ENCODE measurements around the gene CATSPERB.
"Not testable (repeated sequence)": the region's sequence is repeated elsewhere in the genome, so short reads cannot be mapped to it uniquely, and the experiment has no call there.

Gene CATSPERB

DNA sequence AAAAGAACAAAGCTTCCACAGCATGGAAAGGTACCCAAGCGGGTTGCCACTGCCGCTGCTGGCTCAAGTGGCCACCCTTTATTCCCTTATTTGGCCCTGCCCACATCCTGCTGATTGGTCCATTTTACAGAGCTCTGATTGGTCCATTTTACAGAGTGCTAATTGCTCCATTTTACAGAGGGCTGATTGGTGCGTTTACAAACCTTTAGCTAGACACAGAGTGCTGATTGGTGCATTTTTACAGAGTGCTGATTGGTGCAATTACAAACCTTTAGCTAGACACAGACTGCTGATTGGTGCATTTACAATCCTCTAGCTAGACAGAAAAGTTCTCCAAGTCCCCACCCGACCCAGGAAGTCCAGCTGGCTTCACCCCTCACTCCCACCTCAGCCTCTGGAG, 164.1 kb downstream of the CATSPERB start:
- H3K36me3 Mint-ChIP-seq = not testable (repeated sequence)

DNA sequence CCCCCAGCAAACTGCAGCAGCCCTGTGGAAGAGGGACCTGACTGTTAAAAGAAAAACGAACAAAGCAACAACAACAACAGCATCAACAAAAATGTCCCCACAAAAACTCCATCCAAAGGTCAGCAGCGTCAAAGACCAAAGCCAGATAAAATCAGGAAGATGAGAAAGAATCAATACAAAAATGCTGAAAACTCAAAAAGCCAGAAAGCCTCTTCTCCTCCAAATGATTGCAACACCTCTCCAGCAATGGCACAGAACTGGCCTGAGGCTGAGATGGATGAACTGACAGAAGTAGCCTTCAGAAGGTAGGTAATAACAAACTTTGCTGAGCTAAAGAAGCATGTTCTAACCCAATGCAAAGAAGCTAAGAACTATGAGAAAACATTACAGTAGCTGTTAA, 176.4 kb downstream of the CATSPERB start:
- H3K4me3 Mint-ChIP-seq = no peak overlapping the region
- peaks cover 3% of the 10 kb centered on the region for H3K27me3 Mint-ChIP-seq
- H3K4me1 Mint-ChIP-seq (ENCODE audit: low read depth) = no peaks in the 10 kb centered on the region
- no peaks in the 10 kb centered on the region for H3K36me3 Mint-ChIP-seq
- H3K27ac Mint-ChIP-seq = no peak overlapping the region
- peaks cover 7% of the 10 kb centered on the region for H3K9me3 Mint-ChIP-seq (ENCODE audit: low read depth)

More for the DNA sequence above, 164.1 kb downstream of the CATSPERB start:
- H3K9me3 Mint-ChIP-seq (ENCODE audit: low read depth); H3K27me3 Mint-ChIP-seq; H3K4me3 Mint-ChIP-seq; H3K4me1 Mint-ChIP-seq (ENCODE audit: low read depth); H3K27ac Mint-ChIP-seq: not testable (repeated sequence)

GRCh38 chr14:91554535-91555332, 177.2 kb downstream of the CATSPERB start:
- Mint-ChIP-seq H3K27ac (no peak overlapping the region), H3K36me3 (no peaks in the 10 kb centered on the region), H3K4me3 (no peak overlapping the region), H3K27me3 (peaks cover 2% of the 10 kb centered on the region), H3K4me1 (ENCODE audit: low read depth) (no peaks in the 10 kb centered on the region), H3K9me3 (ENCODE audit: low read depth) (peaks cover 7% of the 10 kb centered on the region)

DNA sequence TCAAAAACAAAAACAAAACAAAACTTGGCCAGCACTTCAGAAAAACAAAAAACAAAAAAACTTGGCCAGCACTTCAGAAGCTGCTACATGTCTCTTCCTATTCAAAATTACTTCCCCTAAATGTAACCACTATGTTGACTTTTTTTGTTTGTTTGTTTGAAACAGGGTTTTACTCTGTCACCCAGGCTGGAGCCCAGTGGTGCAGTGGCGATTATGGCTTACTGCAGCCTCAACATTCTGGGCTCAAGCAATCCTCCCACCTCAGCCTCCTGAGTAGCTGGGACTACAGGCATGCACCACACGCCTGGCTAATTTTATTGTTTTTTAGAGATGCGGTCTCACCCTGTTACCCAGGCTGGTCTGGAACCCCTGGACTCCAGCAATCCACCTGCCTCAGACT, 183.8 kb downstream of the CATSPERB start:
- Mint-ChIP-seq H3K4me1 (ENCODE audit: low read depth) (no peaks in the 10 kb centered on the region), H3K36me3 (no peaks in the 10 kb centered on the region), H3K9me3 (ENCODE audit: low read depth) (no peaks in the 10 kb centered on the region), H3K27ac (no peak overlapping the region), H3K4me3 (no peak overlapping the region), H3K27me3 (no peaks in the 10 kb centered on the region)

GRCh38 chr14:91545946-91546716, 185.8 kb downstream of the CATSPERB start:
- peaks cover 9% of the 10 kb centered on the region for H3K36me3 Mint-ChIP-seq
- H3K9me3 Mint-ChIP-seq (ENCODE audit: low read depth) = peaks cover 12% of the 10 kb centered on the region
- no peaks in the 10 kb centered on the region for H3K4me1 Mint-ChIP-seq (ENCODE audit: low read depth)
- no peak overlapping the region for H3K27ac Mint-ChIP-seq
- H3K27me3 Mint-ChIP-seq = no peaks in the 10 kb centered on the region
- H3K4me3 Mint-ChIP-seq = no peak overlapping the region

GRCh38 chr14:91545204-91545603, 186.7 kb downstream of the CATSPERB start:
- no peaks in the 10 kb centered on the region for H3K4me1 Mint-ChIP-seq (ENCODE audit: low read depth)
- H3K4me3 Mint-ChIP-seq = no peak overlapping the region
- H3K27me3 Mint-ChIP-seq = no peaks in the 10 kb centered on the region
- peaks cover 19% of the 10 kb centered on the region for H3K9me3 Mint-ChIP-seq (ENCODE audit: low read depth)
- H3K36me3 Mint-ChIP-seq = peaks cover 11% of the 10 kb centered on the region
- no peak overlapping the region for H3K27ac Mint-ChIP-seq

DNA sequence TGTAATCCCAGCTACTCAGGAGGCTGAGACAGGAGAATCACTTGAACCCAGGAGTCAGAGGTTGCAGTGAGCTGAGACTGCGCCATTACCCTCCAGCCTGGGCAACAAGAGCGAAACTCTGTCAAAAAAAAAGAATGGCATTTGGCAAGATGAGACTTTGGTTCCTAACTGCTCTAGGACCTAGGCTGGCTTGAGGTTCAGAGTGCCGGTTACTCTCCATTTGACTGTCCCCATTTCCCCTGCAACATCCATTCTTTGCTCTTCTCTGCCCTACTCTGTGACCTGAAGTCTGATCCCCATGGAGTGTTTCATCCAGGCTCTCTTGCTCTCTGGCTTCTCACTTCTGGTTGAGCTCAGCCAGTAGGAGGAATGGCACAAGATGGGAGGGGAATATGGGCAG, 195.6 kb downstream of the CATSPERB start:
- H3K36me3 Mint-ChIP-seq = peaks cover 8% of the 10 kb centered on the region
- H3K4me1 Mint-ChIP-seq (ENCODE audit: low read depth) = no peaks in the 10 kb centered on the region
- no peak overlapping the region for H3K27ac Mint-ChIP-seq
- H3K27me3 Mint-ChIP-seq = peaks cover 8% of the 10 kb centered on the region
- H3K9me3 Mint-ChIP-seq (ENCODE audit: low read depth) = peaks cover 16% of the 10 kb centered on the region
- no peak overlapping the region for H3K4me3 Mint-ChIP-seq

GRCh38 chr14:91534059-91534458, 197.8 kb downstream of the CATSPERB start:
- H3K4me1 Mint-ChIP-seq (ENCODE audit: low read depth); H3K4me3 Mint-ChIP-seq; H3K27ac Mint-ChIP-seq; H3K36me3 Mint-ChIP-seq; H3K9me3 Mint-ChIP-seq (ENCODE audit: low read depth): not testable (repeated sequence)
- H3K27me3 Mint-ChIP-seq = peaks cover 12% of the 10 kb centered on the region

- Mint-ChIP-seq H3K4me1 (ENCODE audit: low read depth) (no peaks in the 10 kb centered on the region), H3K9me3 (ENCODE audit: low read depth) (no peaks in the 10 kb centered on the region), H3K27ac (no peak overlapping the region), H3K27me3 (peaks cover 12% of the 10 kb centered on the region), H3K4me3 (no peak overlapping the region), H3K36me3 (no peaks in the 10 kb centered on the region)
Observed at GRCh38 chr14:91533623-91534022, 198.3 kb downstream of the CATSPERB start.
